GM10248 (cell line): Measurements from ENCODE around the gene PRKCE.

Experiments
- CTCF ChIA-PET: fragments of 300-600 bp; sonication (Branson Sonifier 250); formaldehyde crosslinking; extraction: SDS; loops from one replicate; lab custom pipeline; 2021; ENCODE audit warnings: antibody characterized with exemption; lab: Yijun Ruan, JAX
- POLR2A ChIA-PET: fragments of 350-650 bp; sonication (Branson Sonifier 250); formaldehyde crosslinking; extraction: SDS; loops from one replicate; lab custom pipeline; 2020; ENCODE audit warnings: antibody characterized with exemption; lab: Yijun Ruan, JAX
- DNase-seq: peaks from one replicate; pipeline ENCODE4 v3.0.0; 2012; ENCODE audit errors: extremely low spot score
- TF ChIP-seq, protein P1 (sequence below): IDR thresholded peaks from 2 replicates; pipeline ENCODE4 v1.5.1; 2012; ENCODE audit warnings: mild to moderate bottlenecking, low read depth; ENCODE audit errors: extremely low read depth, missing control alignments, control extremely low read depth

The PRKCE gene

GRCh38 chr2:46146866-46147502 is 495.5 kb downstream of the PRKCE start:
- ChIA-PET POLR2A (no interaction called here), CTCF (interaction anchor here (0.9 to 3.0 kb wide), 4 partner anchors 20 to 84 kb away, joined by 3 to 7 read pairs (median 4); no protein-coding TSS in a partner anchor)
- TF ChIP-seq, protein P1, sequence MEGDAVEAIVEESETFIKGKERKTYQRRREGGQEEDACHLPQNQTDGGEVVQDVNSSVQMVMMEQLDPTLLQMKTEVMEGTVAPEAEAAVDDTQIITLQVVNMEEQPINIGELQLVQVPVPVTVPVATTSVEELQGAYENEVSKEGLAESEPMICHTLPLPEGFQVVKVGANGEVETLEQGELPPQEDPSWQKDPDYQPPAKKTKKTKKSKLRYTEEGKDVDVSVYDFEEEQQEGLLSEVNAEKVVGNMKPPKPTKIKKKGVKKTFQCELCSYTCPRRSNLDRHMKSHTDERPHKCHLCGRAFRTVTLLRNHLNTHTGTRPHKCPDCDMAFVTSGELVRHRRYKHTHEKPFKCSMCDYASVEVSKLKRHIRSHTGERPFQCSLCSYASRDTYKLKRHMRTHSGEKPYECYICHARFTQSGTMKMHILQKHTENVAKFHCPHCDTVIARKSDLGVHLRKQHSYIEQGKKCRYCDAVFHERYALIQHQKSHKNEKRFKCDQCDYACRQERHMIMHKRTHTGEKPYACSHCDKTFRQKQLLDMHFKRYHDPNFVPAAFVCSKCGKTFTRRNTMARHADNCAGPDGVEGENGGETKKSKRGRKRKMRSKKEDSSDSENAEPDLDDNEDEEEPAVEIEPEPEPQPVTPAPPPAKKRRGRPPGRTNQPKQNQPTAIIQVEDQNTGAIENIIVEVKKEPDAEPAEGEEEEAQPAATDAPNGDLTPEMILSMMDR: no peak
- DNase-seq: no peak

DNA sequence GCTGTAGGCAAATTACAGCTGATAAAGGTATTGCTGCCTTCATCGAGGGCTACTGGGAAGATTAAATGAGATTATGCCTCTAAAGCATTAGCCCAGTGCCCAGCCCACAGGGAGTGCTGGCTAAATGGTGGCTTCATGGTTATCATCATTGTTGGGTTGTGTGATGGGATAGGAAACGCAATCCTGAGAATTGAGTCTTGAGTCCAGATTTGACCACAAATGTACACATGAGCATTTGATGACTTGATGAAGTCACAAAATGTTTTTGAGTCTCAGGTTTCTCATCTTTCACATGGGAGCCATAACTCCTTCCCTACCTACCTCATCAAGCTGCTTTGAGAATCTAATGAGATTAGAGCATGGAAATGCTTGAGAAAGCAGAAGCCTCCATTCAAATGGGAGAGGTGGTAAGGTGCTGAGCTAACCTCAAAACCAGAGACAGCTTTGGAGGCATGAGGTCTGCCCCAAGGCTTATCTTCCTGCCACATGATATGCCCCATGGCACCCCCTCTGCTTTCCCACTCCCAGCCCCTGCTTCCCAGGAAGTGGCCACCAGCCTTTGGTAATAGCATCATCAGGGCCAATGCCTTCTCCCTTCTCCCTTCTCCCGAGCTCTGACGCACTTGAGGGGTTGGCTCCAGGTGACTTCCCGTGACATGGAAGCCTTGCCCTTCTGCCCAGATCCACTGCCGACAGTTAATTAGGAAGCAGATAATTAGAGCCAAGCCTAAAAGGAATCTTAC is 496.3 kb downstream of the PRKCE start:
- no peak for DNase-seq
- ChIA-PET POLR2A (no interaction called here), CTCF (interaction anchor here (0.9 to 3.0 kb wide), 4 partner anchors 15 to 85 kb away, joined by 3 to 7 read pairs (median 4); no protein-coding TSS in a partner anchor)
- TF ChIP-seq, protein P1: no peak

DNA sequence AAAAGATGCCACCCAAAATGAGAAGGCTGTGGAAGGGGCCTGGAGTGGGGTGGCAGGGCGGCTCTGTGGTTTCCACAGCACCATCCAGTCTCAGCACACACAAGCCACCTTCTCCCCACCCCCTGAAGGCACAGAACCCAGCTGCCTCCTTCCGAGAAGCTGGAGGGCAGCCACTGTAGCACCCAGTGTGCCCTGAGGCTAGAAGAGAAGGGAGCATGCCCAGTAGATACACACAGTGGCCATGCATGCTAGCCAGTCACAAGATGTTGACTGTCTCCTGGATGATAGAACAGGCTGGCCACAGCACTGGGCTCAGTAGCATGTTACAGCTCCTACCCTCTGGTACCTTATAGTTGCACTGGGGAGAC is 496.9 kb downstream of the PRKCE start:
- DNase-seq: no peak
- POLR2A ChIA-PET: no interaction called here
- TF ChIP-seq, protein P1: no peak
- CTCF ChIA-PET: interaction anchor here (0.9 to 3.0 kb wide), 4 partner anchors 15 to 101 kb away, joined by 3 to 7 read pairs (median 4); no protein-coding TSS in a partner anchor

GRCh38 chr2:46150445-46150955 is 499.0 kb downstream of the PRKCE start:
- ChIA-PET POLR2A (no interaction called here), CTCF (no interaction called here)
- TF ChIP-seq, protein P1: no peak
- DNase-seq: no peak

DNA sequence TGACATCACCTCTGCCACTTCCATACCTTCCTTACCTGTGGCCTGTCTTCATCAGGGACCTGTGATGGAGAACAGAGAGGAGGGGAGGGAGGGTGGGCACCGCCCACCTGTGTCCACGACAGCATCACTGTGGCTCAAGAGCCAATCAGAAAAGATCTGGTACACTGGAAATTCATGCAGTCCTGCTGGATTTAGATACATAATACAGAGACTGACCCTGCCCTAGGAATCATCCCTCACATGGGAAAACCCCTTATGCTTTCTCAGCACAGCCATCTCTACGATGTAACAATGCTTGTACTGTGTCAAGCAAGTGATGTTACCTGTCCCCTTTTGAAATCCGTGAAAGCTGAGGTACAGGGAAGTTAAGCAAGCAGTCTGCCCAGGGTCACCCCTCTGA is 500.1 kb downstream of the PRKCE start:
- POLR2A ChIA-PET: interaction anchor here (0.7 kb wide), 1 partner anchor 10 kb away, joined by 3 read pairs; no protein-coding TSS in a partner anchor
- TF ChIP-seq, protein P1: no peak
- DNase-seq: no peak
- CTCF ChIA-PET: no interaction called here

GRCh38 chr2:46153996-46154753 is 502.7 kb downstream of the PRKCE start:
- TF ChIP-seq, protein P1: no peak
- DNase-seq: no peak
- POLR2A ChIA-PET: no interaction called here
- CTCF ChIA-PET: no interaction called here
